CD4-positive, alpha-beta T cell treated with Interleukin-6 for 4 hours (primary cell): ENCODE measurements around the gene RCAN3.
"Not testable (repeated sequence)": the region's sequence is repeated elsewhere in the genome, so short reads cannot be mapped to it uniquely, and the experiment has no call there.

ENCODE experiments used
- DNase-seq: peaks from one replicate; pipeline ENCODE4 v3.0.0-alpha.2; 2020; ENCODE audit warnings: mixed read lengths

The RCAN3 gene

GRCh38 chr1:24486331-24487065, 16.1 kb upstream of the RCAN3 start:
- DNase-seq = peak; percentile 64

- DNase-seq = no peak
These were observed 15.2 kb upstream of the RCAN3 start for GRCh38 chr1:24487455-24487854.

GRCh38 chr1:24488159-24488558, 14.5 kb upstream of the RCAN3 start:
- DNase-seq = peak; percentile 32

- DNase-seq = no peak
These were observed 13.0 kb upstream of the RCAN3 start for GRCh38 chr1:24489674-24490073.

- DNase-seq = no peak
These were observed 12.4 kb upstream of the RCAN3 start for GRCh38 chr1:24490101-24490781.

- no peak for DNase-seq
These were observed 10.9 kb upstream of the RCAN3 start for GRCh38 chr1:24491577-24492360.

GRCh38 chr1:24492935-24493334, 9.7 kb upstream of the RCAN3 start:
- DNase-seq = not testable (repeated sequence)

- no peak for DNase-seq
These were observed 8.9 kb upstream of the RCAN3 start for GRCh38 chr1:24493785-24494184.

GRCh38 chr1:24498589-24498988, 4.0 kb upstream of the RCAN3 start:
- no peak for DNase-seq

GRCh38 chr1:24500448-24501048, 2.1 kb upstream of the RCAN3 start:
- no peak for DNase-seq

GRCh38 chr1:24501371-24502064, 1.1 kb upstream of the RCAN3 start:
- peak; percentile 52 for DNase-seq

GRCh38 chr1:24502065-24502708, 449 bp upstream of the RCAN3 start:
- peak; percentile 89 for DNase-seq

- no peak for DNase-seq
These were observed 569 bp downstream of the RCAN3 start for GRCh38 chr1:24503059-24503751.

GRCh38 chr1:24503870-24504523, 1.4 kb downstream of the RCAN3 start:
- peak; percentile 18 for DNase-seq

- DNase-seq = no peak
These were observed 1.9 kb downstream of the RCAN3 start for GRCh38 chr1:24504560-24504959.

GRCh38 chr1:24505816-24506215, 3.2 kb downstream of the RCAN3 start:
- no peak for DNase-seq

- DNase-seq = peak; percentile 46
These were observed 4.2 kb downstream of the RCAN3 start for GRCh38 chr1:24506691-24507381.

- DNase-seq = peak; percentile 23
These were observed 4.8 kb downstream of the RCAN3 start for GRCh38 chr1:24507405-24507804.

GRCh38 chr1:24508911-24509310, 6.3 kb downstream of the RCAN3 start:
- no peak for DNase-seq

- no peak for DNase-seq
These were observed 11.1 kb downstream of the RCAN3 start for GRCh38 chr1:24513706-24514105.
